HCT116 (cell line): ENCODE data around the gene SLC4A5.

Source experiments
- EGR1 ChIP-seq: IDR thresholded peaks from 2 replicates; pipeline ENCODE4 v1.6.1; 2012; ENCODE audit warnings: low read depth
- EZH2 ChIP-seq: fragments of 200-600 bp; sonication (generic); IDR thresholded peaks from 2 replicates; pipeline ENCODE4 v1.6.1; 2017; ENCODE audit warnings: antibody characterized with exemption, mixed run types
- EZH2phosphoT487 ChIP-seq: fragments of 200-600 bp; IDR thresholded peaks from 2 replicates; pipeline ENCODE4 v1.6.1; 2018; ENCODE audit warnings: antibody characterized with exemption, borderline replicate concordance
- POLR2A ChIP-seq: IDR thresholded peaks from 2 replicates; pipeline ENCODE4 v1.7.0; 2011; ENCODE audit warnings: borderline replicate concordance; ENCODE audit not compliant: insufficient read depth, insufficient read length; ENCODE audit errors: extremely low read depth
- POLR2AphosphoS5 ChIP-seq: IDR thresholded peaks from 2 replicates; pipeline ENCODE4 v1.6.1; 2011; ENCODE audit warnings: mild to moderate bottlenecking, low read depth, low read length, moderate library complexity
- RAD21 ChIP-seq: IDR thresholded peaks from 2 replicates; pipeline ENCODE4 v1.6.1; 2012; ENCODE audit warnings: low read depth, mild to moderate bottlenecking
- SRF ChIP-seq: IDR thresholded peaks from 2 replicates; pipeline ENCODE4 v1.6.1; 2012; ENCODE audit warnings: low read depth
- YY1 ChIP-seq: IDR thresholded peaks from 2 replicates; pipeline ENCODE4 v1.6.1; 2011; ENCODE audit warnings: low read length, low read depth, moderate library complexity, mild to moderate bottlenecking; ENCODE audit not compliant: insufficient replicate concordance; ENCODE audit errors: extremely low read depth
- ZNF274 ChIP-seq: fragments of 200-500 bp; sonication (Bioruptor generic); IDR thresholded peaks from 2 replicates; pipeline ENCODE4 v1.6.1; 2014; ENCODE audit warnings: mild to moderate bottlenecking, low read depth, low read length, inconsistent platforms
- TF ChIP-seq, protein P1 (sequence below), 3 experiments: fragments of 200-600 bp in 1 of 3; sonication (generic) in 1 of 3; IDR thresholded peaks in 2 of 3; conservative IDR thresholded peaks in 1 of 3; 2 replicates each; pipeline ENCODE4 v1.5.1; 2012 to 2017; ENCODE audit warnings: low read depth in 2 of 3, low read length in 2 of 3, antibody characterized with exemption in 1 of 3, borderline replicate concordance in 1 of 3, control low read depth in 1 of 3, mild to moderate bottlenecking in 1 of 3, mixed read lengths in 1 of 3, mixed run types in 1 of 3, moderate library complexity in 1 of 3; ENCODE audit not compliant: insufficient read depth in 1 of 3
- TF ChIP-seq, protein P2 (sequence below): IDR thresholded peaks from 2 replicates; pipeline ENCODE4 v1.6.1; 2012
- TF ChIP-seq, protein P3 (sequence below): IDR thresholded peaks from 2 replicates; pipeline ENCODE4 v1.6.1; 2012; ENCODE audit warnings: low read depth
- TF ChIP-seq, protein P4 (sequence below): IDR thresholded peaks from 2 replicates; pipeline ENCODE4 v1.6.1; 2012

DNA sequence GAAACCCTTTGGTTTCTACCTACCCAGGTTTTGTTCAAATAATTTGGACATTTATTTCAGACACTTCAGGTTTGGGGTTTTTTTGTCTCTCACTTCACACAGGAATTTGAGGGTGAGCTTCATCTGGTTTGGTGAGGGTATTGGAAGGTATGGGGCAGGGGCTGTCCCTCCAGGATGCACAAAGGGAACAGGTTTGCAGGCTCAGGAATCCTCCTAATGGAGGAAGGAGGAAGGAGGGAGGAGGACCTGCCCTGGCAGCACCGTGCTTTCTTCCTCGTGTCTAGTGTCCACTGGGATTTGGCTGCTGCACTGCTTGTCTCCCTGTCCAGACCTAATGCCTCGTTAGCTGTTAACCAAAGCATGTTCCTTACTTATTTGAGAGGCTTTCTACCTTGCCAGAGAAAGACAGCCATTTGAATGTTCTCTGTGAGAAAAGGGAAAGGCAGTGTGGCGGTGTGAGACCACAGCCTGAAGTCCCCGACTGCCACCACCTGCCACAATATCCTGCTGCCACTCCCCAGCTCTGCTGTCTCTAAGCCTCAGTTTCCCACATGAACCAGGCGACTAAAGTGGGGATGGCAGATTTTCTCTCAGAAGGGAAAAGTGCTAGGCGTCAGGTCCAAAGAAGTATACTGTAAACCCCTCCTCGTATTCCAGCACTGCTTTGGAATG is 2.2 kb upstream of the SLC4A5 start:
- TF ChIP-seq ZNF274 (no peak), YY1 (no peak), SRF (no peak), RAD21 (no peak), POLR2A (no peak), EZH2phosphoT487 (no peak), POLR2AphosphoS5 (no peak), EGR1 (no peak), EZH2 (no peak)
- TF ChIP-seq, protein P1, sequence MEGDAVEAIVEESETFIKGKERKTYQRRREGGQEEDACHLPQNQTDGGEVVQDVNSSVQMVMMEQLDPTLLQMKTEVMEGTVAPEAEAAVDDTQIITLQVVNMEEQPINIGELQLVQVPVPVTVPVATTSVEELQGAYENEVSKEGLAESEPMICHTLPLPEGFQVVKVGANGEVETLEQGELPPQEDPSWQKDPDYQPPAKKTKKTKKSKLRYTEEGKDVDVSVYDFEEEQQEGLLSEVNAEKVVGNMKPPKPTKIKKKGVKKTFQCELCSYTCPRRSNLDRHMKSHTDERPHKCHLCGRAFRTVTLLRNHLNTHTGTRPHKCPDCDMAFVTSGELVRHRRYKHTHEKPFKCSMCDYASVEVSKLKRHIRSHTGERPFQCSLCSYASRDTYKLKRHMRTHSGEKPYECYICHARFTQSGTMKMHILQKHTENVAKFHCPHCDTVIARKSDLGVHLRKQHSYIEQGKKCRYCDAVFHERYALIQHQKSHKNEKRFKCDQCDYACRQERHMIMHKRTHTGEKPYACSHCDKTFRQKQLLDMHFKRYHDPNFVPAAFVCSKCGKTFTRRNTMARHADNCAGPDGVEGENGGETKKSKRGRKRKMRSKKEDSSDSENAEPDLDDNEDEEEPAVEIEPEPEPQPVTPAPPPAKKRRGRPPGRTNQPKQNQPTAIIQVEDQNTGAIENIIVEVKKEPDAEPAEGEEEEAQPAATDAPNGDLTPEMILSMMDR (IDR thresholded peaks at IDR 0.05 in 2 of 3, conservative IDR thresholded peaks at IDR 0.05 in 1 of 3; ENCODE audit: borderline replicate concordance in 1 of 3, insufficient read depth in 1 of 3, low read depth in 2 of 3, low read length in 2 of 3) = no peak
- TF ChIP-seq, protein P2, sequence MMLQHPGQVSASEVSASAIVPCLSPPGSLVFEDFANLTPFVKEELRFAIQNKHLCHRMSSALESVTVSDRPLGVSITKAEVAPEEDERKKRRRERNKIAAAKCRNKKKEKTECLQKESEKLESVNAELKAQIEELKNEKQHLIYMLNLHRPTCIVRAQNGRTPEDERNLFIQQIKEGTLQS = no peak
- TF ChIP-seq, protein P3, sequence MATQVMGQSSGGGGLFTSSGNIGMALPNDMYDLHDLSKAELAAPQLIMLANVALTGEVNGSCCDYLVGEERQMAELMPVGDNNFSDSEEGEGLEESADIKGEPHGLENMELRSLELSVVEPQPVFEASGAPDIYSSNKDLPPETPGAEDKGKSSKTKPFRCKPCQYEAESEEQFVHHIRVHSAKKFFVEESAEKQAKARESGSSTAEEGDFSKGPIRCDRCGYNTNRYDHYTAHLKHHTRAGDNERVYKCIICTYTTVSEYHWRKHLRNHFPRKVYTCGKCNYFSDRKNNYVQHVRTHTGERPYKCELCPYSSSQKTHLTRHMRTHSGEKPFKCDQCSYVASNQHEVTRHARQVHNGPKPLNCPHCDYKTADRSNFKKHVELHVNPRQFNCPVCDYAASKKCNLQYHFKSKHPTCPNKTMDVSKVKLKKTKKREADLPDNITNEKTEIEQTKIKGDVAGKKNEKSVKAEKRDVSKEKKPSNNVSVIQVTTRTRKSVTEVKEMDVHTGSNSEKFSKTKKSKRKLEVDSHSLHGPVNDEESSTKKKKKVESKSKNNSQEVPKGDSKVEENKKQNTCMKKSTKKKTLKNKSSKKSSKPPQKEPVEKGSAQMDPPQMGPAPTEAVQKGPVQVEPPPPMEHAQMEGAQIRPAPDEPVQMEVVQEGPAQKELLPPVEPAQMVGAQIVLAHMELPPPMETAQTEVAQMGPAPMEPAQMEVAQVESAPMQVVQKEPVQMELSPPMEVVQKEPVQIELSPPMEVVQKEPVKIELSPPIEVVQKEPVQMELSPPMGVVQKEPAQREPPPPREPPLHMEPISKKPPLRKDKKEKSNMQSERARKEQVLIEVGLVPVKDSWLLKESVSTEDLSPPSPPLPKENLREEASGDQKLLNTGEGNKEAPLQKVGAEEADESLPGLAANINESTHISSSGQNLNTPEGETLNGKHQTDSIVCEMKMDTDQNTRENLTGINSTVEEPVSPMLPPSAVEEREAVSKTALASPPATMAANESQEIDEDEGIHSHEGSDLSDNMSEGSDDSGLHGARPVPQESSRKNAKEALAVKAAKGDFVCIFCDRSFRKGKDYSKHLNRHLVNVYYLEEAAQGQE = no peak
- TF ChIP-seq, protein P4, sequence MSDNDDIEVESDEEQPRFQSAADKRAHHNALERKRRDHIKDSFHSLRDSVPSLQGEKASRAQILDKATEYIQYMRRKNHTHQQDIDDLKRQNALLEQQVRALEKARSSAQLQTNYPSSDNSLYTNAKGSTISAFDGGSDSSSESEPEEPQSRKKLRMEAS = no peak
